GM23338 (cell line): Measurements from ENCODE around the gene PIM3. TPM values are rescaled to one million over a fixed set of nuclear protein-coding genes. Genes with fewer than 3 reads are reported as not detected.

Experiments
- ATAC-seq: fragments of 200-7000 bp; cut with Tn5 transposase; 3 replicates; pipeline ENCODE4 v1.9.1; 2020
- DNase-seq: peaks from one replicate; pipeline ENCODE4 v3.0.0-alpha.2; 2015; ENCODE audit warnings: low spot score
- H2AFZ ChIP-seq: fragments of 200-600 bp; sonication (generic); 2 replicates; pipeline ENCODE4 v1.8.0; 2016; ENCODE audit warnings: antibody characterized with exemption, mild to moderate bottlenecking, moderate library complexity
- H3F3A ChIP-seq: fragments of 200-600 bp; sonication (generic); replicated peaks from 2 replicates; pipeline ENCODE4 v1.8.0; 2017; ENCODE audit warnings: antibody characterized with exemption, mixed run types, low read depth
- H3K27ac ChIP-seq: fragments of 200-600 bp; sonication (generic); 2 replicates; pipeline ENCODE4 v1.6.1; 2016; ENCODE audit warnings: low read depth
- H3K27me3 ChIP-seq: fragments of 200-600 bp; sonication (generic); 2 replicates; pipeline ENCODE4 v1.8.0; 2016; ENCODE audit warnings: mild to moderate bottlenecking, mixed run types, moderate library complexity; ENCODE audit not compliant: insufficient read depth
- H3K36me3 ChIP-seq: fragments of 200-600 bp; sonication (generic); 2 replicates; pipeline ENCODE4 v1.8.0; 2016; ENCODE audit warnings: mild to moderate bottlenecking; ENCODE audit not compliant: insufficient read depth
- H3K4me1 ChIP-seq: fragments of 200-600 bp; sonication (generic); 2 replicates; pipeline ENCODE4 v1.8.0; 2016; ENCODE audit warnings: mild to moderate bottlenecking, moderate library complexity; ENCODE audit not compliant: insufficient read depth
- H3K4me2 ChIP-seq: fragments of 200-600 bp; sonication (generic); 2 replicates; pipeline ENCODE4 v1.7.1; 2017; ENCODE audit warnings: mixed run types
- H3K4me3 ChIP-seq: fragments of 200-600 bp; sonication (generic); 2 replicates; pipeline ENCODE4 v1.6.1; 2016; ENCODE audit warnings: mixed run types
- H3K79me2 ChIP-seq: fragments of 200-600 bp; sonication (generic); replicated peaks from 2 replicates; pipeline ENCODE4 v1.8.0; 2017; ENCODE audit warnings: mild to moderate bottlenecking; ENCODE audit not compliant: insufficient read depth
- H3K9me2 ChIP-seq: fragments of 200-600 bp; sonication (generic); 2 replicates; pipeline ENCODE4 v1.8.0; 2017; ENCODE audit not compliant: insufficient read depth
- H4K20me1 ChIP-seq: fragments of 200-600 bp; sonication (generic); replicated peaks from 2 replicates; pipeline ENCODE4 v1.8.0; 2017; ENCODE audit warnings: mild to moderate bottlenecking; ENCODE audit not compliant: insufficient read depth
- H3K27ac Mint-ChIP-seq: 2 replicates; pipeline ENCODE4 v1.8.0; 2020; ENCODE audit warnings: inconsistent platforms, mild to moderate bottlenecking, moderate library complexity, mixed read lengths
- H3K27me3 Mint-ChIP-seq: 3 replicates; pipeline ENCODE4 v1.8.0; 2022; ENCODE audit warnings: low read depth, mild to moderate bottlenecking, moderate library complexity, mixed read lengths, inconsistent platforms; ENCODE audit not compliant: insufficient read depth, poor library complexity
- H3K36me3 Mint-ChIP-seq: 3 replicates; pipeline ENCODE4 v1.8.0; 2021; ENCODE audit warnings: low read depth, mild to moderate bottlenecking, inconsistent platforms, moderate library complexity, mixed read lengths
- H3K4me1 Mint-ChIP-seq: 3 replicates; pipeline ENCODE4 v1.8.0; 2020; ENCODE audit warnings: mild to moderate bottlenecking, inconsistent platforms, mixed read lengths
- H3K4me3 Mint-ChIP-seq: 3 replicates; pipeline ENCODE4 v1.8.0; 2021; ENCODE audit warnings: moderate library complexity, mild to moderate bottlenecking, inconsistent platforms, mixed read lengths
- H3K9me3 Mint-ChIP-seq: 3 replicates; pipeline ENCODE4 v1.8.0; 2020; ENCODE audit warnings: moderate library complexity, mild to moderate bottlenecking, inconsistent platforms, mixed read lengths
- CREB1 ChIP-seq: fragments of 250-450 bp; sonication (Bioruptor Pico); IDR thresholded peaks from 2 replicates; pipeline ENCODE4 v1.5.0; 2020; ENCODE audit warnings: low read depth, mild to moderate bottlenecking, moderate library complexity
- EZH2phosphoT487 ChIP-seq: fragments of 200-600 bp; sonication (generic); IDR thresholded peaks from one replicate; pipeline ENCODE4 v1.8.1; 2018; ENCODE audit warnings: antibody characterized with exemption; ENCODE audit not compliant: unreplicated experiment
- JUNB ChIP-seq: IDR thresholded peaks from one replicate; pipeline ENCODE4 v1.6.1; 2016; ENCODE audit warnings: antibody characterized with exemption; ENCODE audit not compliant: unreplicated experiment
- NANOG ChIP-seq: IDR thresholded peaks from 2 replicates; pipeline ENCODE4 v1.6.1; 2016; ENCODE audit warnings: antibody characterized with exemption, borderline replicate concordance
- STAT1 ChIP-seq: IDR thresholded peaks from one replicate; pipeline ENCODE4 v1.6.1; 2016; ENCODE audit warnings: antibody characterized with exemption; ENCODE audit not compliant: unreplicated experiment
- ZNF114 ChIP-seq: fragments of 250-450 bp; sonication (Bioruptor Pico); IDR thresholded peaks from 2 replicates; pipeline ENCODE4 v1.5.0; 2020; ENCODE audit warnings: mild to moderate bottlenecking, moderate library complexity
- ZNF331 ChIP-seq: fragments of 250-450 bp; sonication (Bioruptor Pico); IDR thresholded peaks from 2 replicates; pipeline ENCODE4 v1.5.0; 2020; ENCODE audit warnings: low read depth, mild to moderate bottlenecking, moderate library complexity
- polyA plus RNA-seq: library from polyadenylated mRNA; unstranded; fragments of >200 nt; fragmentation: Nextera tagmentation; extraction: Ambion mirVana; gene quantifications from 2 replicates; pipeline ENCODE4 v1.2.1, GENCODE V29; 2016
- total RNA-seq: library from RNA; depleted of rRNA; stranded (reverse); fragments of >200 nt; shearing (Covaris generic); gene quantifications from 2 replicates; pipeline ENCODE4 v1.2.3, GENCODE V29; 2014
- TF ChIP-seq, protein P1 (sequence below): fragments of 250-450 bp; sonication (Bioruptor Pico); IDR thresholded peaks from 2 replicates; pipeline ENCODE4 v1.5.0; 2020; ENCODE audit warnings: mild to moderate bottlenecking, moderate library complexity
- TF ChIP-seq, protein P2 (sequence below), 2 experiments: fragments of 200-600 bp in 1 of 2; sonication (generic) in 1 of 2; conservative IDR thresholded peaks; 2 replicates each; pipeline versions ENCODE4 v1.5.1 to v1.6.1; 2016 to 2017; ENCODE audit warnings: antibody characterized with exemption in 2 of 2, low read depth in 2 of 2, mild to moderate bottlenecking in 2 of 2, moderate library complexity in 1 of 2
- TF ChIP-seq, protein P3 (sequence below): IDR thresholded peaks from 2 replicates; pipeline ENCODE4 v1.6.1; 2016; ENCODE audit warnings: antibody characterized with exemption
- TF ChIP-seq, protein P4 (sequence below): IDR thresholded peaks from one replicate; pipeline ENCODE4 v1.6.1; 2018; ENCODE audit warnings: antibody characterized with exemption; ENCODE audit not compliant: unreplicated experiment

Gene PIM3
- total and polyA plus RNA-seq, 2 experiments from 2014 or later, result 17.7 to 37.3 TPM

DNA sequence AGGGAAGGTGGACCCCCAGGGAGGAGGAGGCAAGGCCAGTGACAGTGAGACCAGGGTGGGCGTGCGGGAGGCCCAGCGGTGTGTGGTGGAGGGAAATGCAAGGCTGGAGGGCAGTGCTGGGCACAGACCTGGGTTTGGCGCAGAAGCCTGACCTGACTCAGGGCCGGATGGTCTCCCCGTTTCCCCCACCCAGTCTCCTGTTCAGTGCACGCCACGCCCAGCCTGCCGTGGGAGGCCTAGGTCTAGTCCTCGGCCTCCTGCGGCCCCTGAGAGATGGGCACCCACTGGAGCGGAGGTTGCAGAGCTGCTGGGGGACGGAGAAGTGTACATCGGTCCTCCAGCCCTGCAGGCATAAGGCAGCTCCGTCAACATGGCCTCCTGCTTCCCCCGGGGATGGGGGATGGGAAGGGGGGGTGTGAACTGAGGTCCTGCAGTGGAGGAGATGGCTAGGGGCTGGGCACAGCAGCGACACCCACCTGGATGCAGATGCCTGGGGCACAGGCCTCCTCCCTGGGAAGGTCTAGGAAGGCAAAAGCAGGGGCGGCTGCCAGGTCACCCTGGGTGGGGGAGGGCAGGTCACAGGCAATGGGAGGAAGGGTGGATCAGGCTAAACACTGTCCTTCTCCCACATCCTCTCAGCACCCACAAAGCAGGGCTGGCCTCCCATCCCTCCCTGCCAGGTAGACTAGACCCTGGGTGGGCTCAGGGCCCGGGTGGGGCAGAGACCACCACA lies 36.1 kb downstream of the PIM3 start (continued):
- TF ChIP-seq, protein P1, sequence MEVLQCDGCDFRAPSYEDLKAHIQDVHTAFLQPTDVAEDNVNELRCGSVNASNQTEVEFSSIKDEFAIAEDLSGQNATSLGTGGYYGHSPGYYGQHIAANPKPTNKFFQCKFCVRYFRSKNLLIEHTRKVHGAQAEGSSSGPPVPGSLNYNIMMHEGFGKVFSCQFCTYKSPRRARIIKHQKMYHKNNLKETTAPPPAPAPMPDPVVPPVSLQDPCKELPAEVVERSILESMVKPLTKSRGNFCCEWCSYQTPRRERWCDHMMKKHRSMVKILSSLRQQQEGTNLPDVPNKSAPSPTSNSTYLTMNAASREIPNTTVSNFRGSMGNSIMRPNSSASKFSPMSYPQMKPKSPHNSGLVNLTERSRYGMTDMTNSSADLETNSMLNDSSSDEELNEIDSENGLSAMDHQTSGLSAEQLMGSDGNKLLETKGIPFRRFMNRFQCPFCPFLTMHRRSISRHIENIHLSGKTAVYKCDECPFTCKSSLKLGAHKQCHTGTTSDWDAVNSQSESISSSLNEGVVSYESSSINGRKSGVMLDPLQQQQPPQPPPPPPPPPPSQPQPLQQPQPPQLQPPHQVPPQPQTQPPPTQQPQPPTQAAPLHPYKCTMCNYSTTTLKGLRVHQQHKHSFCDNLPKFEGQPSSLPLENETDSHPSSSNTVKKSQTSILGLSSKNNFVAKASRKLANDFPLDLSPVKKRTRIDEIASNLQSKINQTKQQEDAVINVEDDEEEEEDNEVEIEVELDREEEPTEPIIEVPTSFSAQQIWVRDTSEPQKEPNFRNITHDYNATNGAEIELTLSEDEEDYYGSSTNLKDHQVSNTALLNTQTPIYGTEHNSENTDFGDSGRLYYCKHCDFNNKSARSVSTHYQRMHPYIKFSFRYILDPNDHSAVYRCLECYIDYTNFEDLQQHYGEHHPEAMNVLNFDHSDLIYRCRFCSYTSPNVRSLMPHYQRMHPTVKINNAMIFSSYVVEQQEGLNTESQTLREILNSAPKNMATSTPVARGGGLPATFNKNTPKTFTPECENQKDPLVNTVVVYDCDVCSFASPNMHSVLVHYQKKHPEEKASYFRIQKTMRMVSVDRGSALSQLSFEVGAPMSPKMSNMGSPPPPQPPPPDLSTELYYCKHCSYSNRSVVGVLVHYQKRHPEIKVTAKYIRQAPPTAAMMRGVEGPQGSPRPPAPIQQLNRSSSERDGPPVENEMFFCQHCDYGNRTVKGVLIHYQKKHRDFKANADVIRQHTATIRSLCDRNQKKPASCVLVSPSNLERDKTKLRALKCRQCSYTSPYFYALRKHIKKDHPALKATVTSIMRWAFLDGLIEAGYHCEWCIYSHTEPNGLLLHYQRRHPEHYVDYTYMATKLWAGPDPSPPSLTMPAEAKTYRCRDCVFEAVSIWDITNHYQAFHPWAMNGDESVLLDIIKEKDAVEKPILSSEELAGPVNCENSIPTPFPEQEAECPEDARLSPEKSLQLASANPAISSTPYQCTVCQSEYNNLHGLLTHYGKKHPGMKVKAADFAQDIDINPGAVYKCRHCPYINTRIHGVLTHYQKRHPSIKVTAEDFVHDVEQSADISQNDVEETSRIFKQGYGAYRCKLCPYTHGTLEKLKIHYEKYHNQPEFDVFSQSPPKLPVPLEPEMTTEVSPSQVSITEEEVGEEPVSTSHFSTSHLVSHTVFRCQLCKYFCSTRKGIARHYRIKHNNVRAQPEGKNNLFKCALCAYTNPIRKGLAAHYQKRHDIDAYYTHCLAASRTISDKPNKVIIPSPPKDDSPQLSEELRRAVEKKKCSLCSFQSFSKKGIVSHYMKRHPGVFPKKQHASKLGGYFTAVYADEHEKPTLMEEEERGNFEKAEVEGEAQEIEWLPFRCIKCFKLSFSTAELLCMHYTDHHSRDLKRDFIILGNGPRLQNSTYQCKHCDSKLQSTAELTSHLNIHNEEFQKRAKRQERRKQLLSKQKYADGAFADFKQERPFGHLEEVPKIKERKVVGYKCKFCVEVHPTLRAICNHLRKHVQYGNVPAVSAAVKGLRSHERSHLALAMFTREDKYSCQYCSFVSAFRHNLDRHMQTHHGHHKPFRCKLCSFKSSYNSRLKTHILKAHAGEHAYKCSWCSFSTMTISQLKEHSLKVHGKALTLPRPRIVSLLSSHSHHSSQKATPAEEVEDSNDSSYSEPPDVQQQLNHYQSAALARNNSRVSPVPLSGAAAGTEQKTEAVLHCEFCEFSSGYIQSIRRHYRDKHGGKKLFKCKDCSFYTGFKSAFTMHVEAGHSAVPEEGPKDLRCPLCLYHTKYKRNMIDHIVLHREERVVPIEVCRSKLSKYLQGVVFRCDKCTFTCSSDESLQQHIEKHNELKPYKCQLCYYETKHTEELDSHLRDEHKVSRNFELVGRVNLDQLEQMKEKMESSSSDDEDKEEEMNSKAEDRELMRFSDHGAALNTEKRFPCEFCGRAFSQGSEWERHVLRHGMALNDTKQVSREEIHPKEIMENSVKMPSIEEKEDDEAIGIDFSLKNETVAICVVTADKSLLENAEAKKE, result no peak
- TF ChIP-seq CREB1 (no peak), ZNF114 (no peak)
- TF ChIP-seq, protein P2, sequence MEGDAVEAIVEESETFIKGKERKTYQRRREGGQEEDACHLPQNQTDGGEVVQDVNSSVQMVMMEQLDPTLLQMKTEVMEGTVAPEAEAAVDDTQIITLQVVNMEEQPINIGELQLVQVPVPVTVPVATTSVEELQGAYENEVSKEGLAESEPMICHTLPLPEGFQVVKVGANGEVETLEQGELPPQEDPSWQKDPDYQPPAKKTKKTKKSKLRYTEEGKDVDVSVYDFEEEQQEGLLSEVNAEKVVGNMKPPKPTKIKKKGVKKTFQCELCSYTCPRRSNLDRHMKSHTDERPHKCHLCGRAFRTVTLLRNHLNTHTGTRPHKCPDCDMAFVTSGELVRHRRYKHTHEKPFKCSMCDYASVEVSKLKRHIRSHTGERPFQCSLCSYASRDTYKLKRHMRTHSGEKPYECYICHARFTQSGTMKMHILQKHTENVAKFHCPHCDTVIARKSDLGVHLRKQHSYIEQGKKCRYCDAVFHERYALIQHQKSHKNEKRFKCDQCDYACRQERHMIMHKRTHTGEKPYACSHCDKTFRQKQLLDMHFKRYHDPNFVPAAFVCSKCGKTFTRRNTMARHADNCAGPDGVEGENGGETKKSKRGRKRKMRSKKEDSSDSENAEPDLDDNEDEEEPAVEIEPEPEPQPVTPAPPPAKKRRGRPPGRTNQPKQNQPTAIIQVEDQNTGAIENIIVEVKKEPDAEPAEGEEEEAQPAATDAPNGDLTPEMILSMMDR (conservative IDR thresholded peaks at IDR 0.05; ENCODE audit: low read depth in 2 of 2), result no peak

DNA sequence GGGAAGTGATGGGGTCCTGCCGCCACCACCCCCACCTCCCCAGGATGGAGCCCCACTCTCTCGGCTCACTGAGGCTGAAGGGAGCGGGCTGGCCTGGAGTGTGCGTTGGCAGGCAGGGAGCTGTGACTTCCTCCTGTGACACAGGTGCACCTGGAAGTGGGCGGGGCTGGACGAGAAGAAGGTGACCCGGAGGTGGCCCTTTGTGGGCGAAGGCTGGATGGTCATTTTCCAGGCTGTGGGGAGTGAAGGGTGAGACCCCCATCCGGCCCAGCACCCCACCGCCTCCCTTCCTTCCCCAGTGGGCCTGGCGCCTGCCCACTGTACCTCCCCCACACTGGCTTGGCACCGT lies 36.7 kb downstream of the PIM3 start:
- Mint-ChIP-seq H3K4me1 (peaks cover 15% of the 10 kb centered on the region), H3K36me3 (no peaks in the 10 kb centered on the region), H3K4me3 (no peak overlapping the region), H3K27me3 (peaks cover 26% of the 10 kb centered on the region), H3K27ac (no peak overlapping the region), H3K9me3 (peaks cover 3% of the 10 kb centered on the region; the same call in 1 of the 3 replicates)
- no peaks in the 10 kb centered on the region for H4K20me1 ChIP-seq
- H3K4me3 ChIP-seq, result no peak overlapping the region
- DNase-seq, result no peak
- peaks cover 15% of the 10 kb centered on the region for H3K27me3 ChIP-seq
- H3K4me2 ChIP-seq, result no peak overlapping the region
- H3F3A ChIP-seq, result 0 out of 2 replicates have a peak, but pooled peaks cover 3% of the 10 kb centered on the region
- H3K4me1 ChIP-seq, result no peaks in the 10 kb centered on the region; the same call in 1 of the 2 replicates
- no peaks in the 10 kb centered on the region for H3K79me2 ChIP-seq
- no peak overlapping the region for H3K27ac ChIP-seq
- no peak overlapping the region for H2AFZ ChIP-seq
- no peaks in the 10 kb centered on the region for H3K36me3 ChIP-seq
- H3K9me2 ChIP-seq, result no peaks in the 10 kb centered on the region
- ATAC-seq, result no peak
- no peak for TF ChIP-seq CREB1
- TF ChIP-seq, protein P3, sequence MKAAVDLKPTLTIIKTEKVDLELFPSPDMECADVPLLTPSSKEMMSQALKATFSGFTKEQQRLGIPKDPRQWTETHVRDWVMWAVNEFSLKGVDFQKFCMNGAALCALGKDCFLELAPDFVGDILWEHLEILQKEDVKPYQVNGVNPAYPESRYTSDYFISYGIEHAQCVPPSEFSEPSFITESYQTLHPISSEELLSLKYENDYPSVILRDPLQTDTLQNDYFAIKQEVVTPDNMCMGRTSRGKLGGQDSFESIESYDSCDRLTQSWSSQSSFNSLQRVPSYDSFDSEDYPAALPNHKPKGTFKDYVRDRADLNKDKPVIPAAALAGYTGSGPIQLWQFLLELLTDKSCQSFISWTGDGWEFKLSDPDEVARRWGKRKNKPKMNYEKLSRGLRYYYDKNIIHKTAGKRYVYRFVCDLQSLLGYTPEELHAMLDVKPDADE, result no peak
- TF ChIP-seq NANOG, result no peak
- no peak for TF ChIP-seq ZNF331 (CRISPR knock-in tag)
- no peak for TF ChIP-seq STAT1
- no peak for TF ChIP-seq EZH2phosphoT487
- TF ChIP-seq JUNB, result no peak
- TF ChIP-seq, protein P4, sequence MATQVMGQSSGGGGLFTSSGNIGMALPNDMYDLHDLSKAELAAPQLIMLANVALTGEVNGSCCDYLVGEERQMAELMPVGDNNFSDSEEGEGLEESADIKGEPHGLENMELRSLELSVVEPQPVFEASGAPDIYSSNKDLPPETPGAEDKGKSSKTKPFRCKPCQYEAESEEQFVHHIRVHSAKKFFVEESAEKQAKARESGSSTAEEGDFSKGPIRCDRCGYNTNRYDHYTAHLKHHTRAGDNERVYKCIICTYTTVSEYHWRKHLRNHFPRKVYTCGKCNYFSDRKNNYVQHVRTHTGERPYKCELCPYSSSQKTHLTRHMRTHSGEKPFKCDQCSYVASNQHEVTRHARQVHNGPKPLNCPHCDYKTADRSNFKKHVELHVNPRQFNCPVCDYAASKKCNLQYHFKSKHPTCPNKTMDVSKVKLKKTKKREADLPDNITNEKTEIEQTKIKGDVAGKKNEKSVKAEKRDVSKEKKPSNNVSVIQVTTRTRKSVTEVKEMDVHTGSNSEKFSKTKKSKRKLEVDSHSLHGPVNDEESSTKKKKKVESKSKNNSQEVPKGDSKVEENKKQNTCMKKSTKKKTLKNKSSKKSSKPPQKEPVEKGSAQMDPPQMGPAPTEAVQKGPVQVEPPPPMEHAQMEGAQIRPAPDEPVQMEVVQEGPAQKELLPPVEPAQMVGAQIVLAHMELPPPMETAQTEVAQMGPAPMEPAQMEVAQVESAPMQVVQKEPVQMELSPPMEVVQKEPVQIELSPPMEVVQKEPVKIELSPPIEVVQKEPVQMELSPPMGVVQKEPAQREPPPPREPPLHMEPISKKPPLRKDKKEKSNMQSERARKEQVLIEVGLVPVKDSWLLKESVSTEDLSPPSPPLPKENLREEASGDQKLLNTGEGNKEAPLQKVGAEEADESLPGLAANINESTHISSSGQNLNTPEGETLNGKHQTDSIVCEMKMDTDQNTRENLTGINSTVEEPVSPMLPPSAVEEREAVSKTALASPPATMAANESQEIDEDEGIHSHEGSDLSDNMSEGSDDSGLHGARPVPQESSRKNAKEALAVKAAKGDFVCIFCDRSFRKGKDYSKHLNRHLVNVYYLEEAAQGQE, result no peak
